Measurements from ENCODE around the gene KAT2A. TPM values are rescaled to one million over a fixed set of nuclear protein-coding genes. Genes with fewer than 3 reads are reported as not detected.

Gene KAT2A
- total and polyA plus RNA-seq, 9 of the 15 experiments (the other 6 are each of a cell fraction or from before 2014, with no cell fraction given), result 1.5 to 80.4 (median 31.9) TPM

DNA sequence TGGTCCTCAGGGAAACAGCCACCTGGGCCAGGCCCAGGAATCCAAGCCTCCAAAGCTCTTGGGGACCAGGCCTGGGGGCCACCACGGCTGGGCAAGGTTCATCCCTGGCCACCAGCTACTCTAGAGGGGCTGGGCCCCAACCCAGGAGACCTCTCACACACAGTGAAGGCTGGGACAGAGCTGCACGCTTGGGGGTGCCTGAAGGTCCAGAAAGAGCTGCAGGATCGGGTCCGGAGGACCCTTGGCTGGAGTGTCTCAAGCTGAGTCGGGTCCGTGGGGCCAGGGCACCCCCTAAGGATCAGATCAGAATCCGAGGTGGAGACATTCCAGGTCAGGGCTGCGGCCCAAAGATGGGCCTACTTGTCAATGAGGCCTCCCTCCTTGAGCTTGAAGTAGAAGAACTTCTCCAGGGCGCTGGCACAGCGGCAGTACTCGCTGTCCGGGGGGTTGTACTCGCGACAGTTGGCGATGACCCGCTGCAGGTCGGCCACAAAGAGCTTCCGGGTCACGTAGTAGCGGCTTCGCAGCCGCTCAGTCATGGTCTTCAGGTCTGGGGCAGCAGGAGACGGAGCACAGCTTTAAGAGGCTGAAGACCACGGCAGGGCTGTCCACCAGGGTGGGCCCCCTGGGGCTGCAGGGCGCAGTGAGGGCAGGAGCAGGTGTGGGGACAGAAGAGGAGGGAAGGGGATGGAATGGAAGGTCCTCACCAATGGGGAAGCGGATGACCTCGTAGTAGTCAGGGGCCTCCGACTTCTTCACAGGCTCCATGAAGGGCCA is 7.7 kb downstream of the KAT2A start:
- H3K27me3 ChIP-seq (ENCODE audit: control insufficient read depth in 2 of 2, insufficient read depth in 2 of 2, low read length in 2 of 2), result no peaks in the 10 kb centered on the region
- no peak for TF ChIP-seq GATAD2B (IDR thresholded peaks at IDR 0.05; ENCODE audit: borderline replicate concordance)
- TF ChIP-seq, protein P1, sequence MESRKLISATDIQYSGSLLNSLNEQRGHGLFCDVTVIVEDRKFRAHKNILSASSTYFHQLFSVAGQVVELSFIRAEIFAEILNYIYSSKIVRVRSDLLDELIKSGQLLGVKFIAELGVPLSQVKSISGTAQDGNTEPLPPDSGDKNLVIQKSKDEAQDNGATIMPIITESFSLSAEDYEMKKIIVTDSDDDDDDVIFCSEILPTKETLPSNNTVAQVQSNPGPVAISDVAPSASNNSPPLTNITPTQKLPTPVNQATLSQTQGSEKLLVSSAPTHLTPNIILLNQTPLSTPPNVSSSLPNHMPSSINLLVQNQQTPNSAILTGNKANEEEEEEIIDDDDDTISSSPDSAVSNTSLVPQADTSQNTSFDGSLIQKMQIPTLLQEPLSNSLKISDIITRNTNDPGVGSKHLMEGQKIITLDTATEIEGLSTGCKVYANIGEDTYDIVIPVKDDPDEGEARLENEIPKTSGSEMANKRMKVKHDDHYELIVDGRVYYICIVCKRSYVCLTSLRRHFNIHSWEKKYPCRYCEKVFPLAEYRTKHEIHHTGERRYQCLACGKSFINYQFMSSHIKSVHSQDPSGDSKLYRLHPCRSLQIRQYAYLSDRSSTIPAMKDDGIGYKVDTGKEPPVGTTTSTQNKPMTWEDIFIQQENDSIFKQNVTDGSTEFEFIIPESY (CRISPR knock-in tag; IDR thresholded peaks at IDR 0.05), result peak; percentile 50; the same call in 1 of the 2 replicates
- no peak for TF ChIP-seq ZNF445 (CRISPR knock-in tag; IDR thresholded peaks at IDR 0.05; ENCODE audit: low read depth)
- peak; percentile 60; the same call in 1 of the 2 replicates for TF ChIP-seq NR2C1 (IDR thresholded peaks at IDR 0.05)
- no peak for TF ChIP-seq NR2C1 (tag; IDR thresholded peaks at IDR 0.05)
- CTCF ChIA-PET (ENCODE audit: low intra/inter-chr PET ratio), result interaction anchor here (1.2 to 1.5 kb wide), 2 partner anchors 47 to 90 kb away, joined by 3 to 4 read pairs; no protein-coding TSS in a partner anchor
- no peaks in the 10 kb centered on the region for H3K9me3 ChIP-seq (replicated peaks; ENCODE audit: control insufficient read depth, insufficient read depth, low read depth, low read length)
- peaks cover 5 to 51% of the 10 kb centered on the region in 2 experiments; a peak in 4 of 5 replicates for H3K4me1 ChIP-seq (replicated peaks in 1 of 2; ENCODE audit: control insufficient read depth in 2 of 2, insufficient read depth in 2 of 2, low read length in 2 of 2)
- no peak overlapping the region for H3K4me2 ChIP-seq (ENCODE audit: insufficient read depth, low read length)
- WGBS (ENCODE audit: insufficient coverage, low coverage, missing lambda C conversion rate), result 90% methylated on average over 28 of the region's 28 CpGs
- no peak overlapping the region for H3K27ac ChIP-seq (ENCODE audit: extremely low read depth, low read depth, low read length)
- intact Hi-C loops (cut with micrococcal nuclease), result no loop called here
- in situ Hi-C loops (cut with MboI), result loop anchor here (5.0 to 25.0 kb wide), 3 partner anchors 86 to 376 kb away; partner anchors contain the start of gene HAP1
- no peaks in the 10 kb centered on the region for H4K20me1 ChIP-seq (replicated peaks; ENCODE audit: control insufficient read depth, insufficient read depth, low read length)
- H3K79me2 ChIP-seq (ENCODE audit: control insufficient read depth, insufficient read depth, low read length), result no peaks in the 10 kb centered on the region
- no peak for FAIRE-seq
- no peaks in the 10 kb centered on the region for H3K9me1 ChIP-seq (ENCODE audit: control insufficient read depth, insufficient read depth, low read length)
- POLR2A ChIA-PET, result interaction anchor here (0.7 to 1.9 kb wide), 6 partner anchors 13 to 152 kb away, joined by 3 to 7 read pairs (median 4); partner anchors contain the start of gene CNP
- peaks cover 49% of the 10 kb centered on the region; the same call in 2 of the 3 replicates for H3K36me3 ChIP-seq (ENCODE audit: control insufficient read depth, insufficient read depth, low read length)
- TSS peak; percentile 75 for BruUV-seq (replicated peaks)
- H3K9ac ChIP-seq (ENCODE audit: insufficient read depth in 1 of 2, low read depth in 2 of 2, low read length in 2 of 2), result peak overlapping the region in 1 of 2 experiments; percentile 67; a peak in 1 of 4 replicates
- no peak for DNase-seq (ENCODE audit: extremely low read depth in 1 of 4, low spot score in 3 of 4)
- no peak overlapping the region for H3K4me3 ChIP-seq
- no peak for ATAC-seq
- no peak overlapping the region for H2AFZ ChIP-seq (ENCODE audit: low read depth, low read length)
